H1 (cell line): Measurements from ENCODE around the gene P2RX2. TPM values are rescaled to one million over a fixed set of nuclear protein-coding genes. Genes with fewer than 3 reads are reported as not detected.

Experiments
- CTCF ChIA-PET: fragments of 300-600 bp; sonication (Branson Sonifier 250); formaldehyde crosslinking; loops from one replicate; lab custom pipeline; 2021; ENCODE audit not compliant: partially characterized antibody; lab: Charles Lee
- POLR2A ChIA-PET: fragments of 300-600 bp; sonication (Branson Sonifier 250); formaldehyde crosslinking; loops from one replicate; lab custom pipeline; 2021; ENCODE audit warnings: inconsistent platforms; ENCODE audit not compliant: partially characterized antibody; lab: Charles Lee
- DNase-seq, 2 experiments: peaks; one replicate each; pipeline versions ENCODE4 v3.0.0 to v3.0.0-alpha.2; 2010 to 2022; ENCODE audit warnings: low spot score in 2 of 2, low read depth in 1 of 2, mixed read lengths in 1 of 2
- FAIRE-seq: peaks from 2 replicates; lab custom pipeline; 2011; peaks lifted over from hg19 to GRCh38; lab: Jason Lieb, UNC
- H2AFZ ChIP-seq: 2 replicates; pipeline ENCODE4 v1.8.1; 2012; ENCODE audit warnings: low read length, inconsistent platforms
- H2AK5ac ChIP-seq: 2 replicates; pipeline ENCODE4 v1.6.1; 2013; ENCODE audit warnings: low read depth, low read length
- H2BK120ac ChIP-seq: replicated peaks from 2 replicates; pipeline ENCODE3; 2013; ENCODE audit warnings: low read depth, low read length, inconsistent platforms
- H2BK12ac ChIP-seq: 2 replicates; pipeline ENCODE4 v1.6.1; 2013; ENCODE audit warnings: low read depth, low read length
- H2BK15ac ChIP-seq: 2 replicates; pipeline ENCODE4 v1.6.1; 2013; ENCODE audit warnings: low read length
- H2BK20ac ChIP-seq: 2 replicates; pipeline ENCODE4 v1.6.1; 2013; ENCODE audit warnings: low read length
- H2BK5ac ChIP-seq: 2 replicates; pipeline ENCODE4 v1.6.1; 2013; ENCODE audit warnings: low read depth, low read length
- H3K14ac ChIP-seq: 2 replicates; pipeline ENCODE4 v1.6.1; 2013; ENCODE audit warnings: inconsistent platforms; ENCODE audit not compliant: insufficient read length
- H3K18ac ChIP-seq: 2 replicates; pipeline ENCODE4 v1.6.1; 2013; ENCODE audit warnings: low read length; ENCODE audit errors: extremely low read depth
- H3K23ac ChIP-seq: 2 replicates; pipeline ENCODE4 v1.6.1; 2013; ENCODE audit warnings: inconsistent platforms; ENCODE audit not compliant: insufficient read length
- H3K23me2 ChIP-seq: 2 replicates; pipeline ENCODE4 v1.6.1; 2013; ENCODE audit warnings: low read depth, low read length
- H3K27ac ChIP-seq: 2 replicates; pipeline ENCODE4 v1.6.1; 2011; ENCODE audit warnings: low read depth, low read length, inconsistent platforms
- H3K27me3 ChIP-seq, 4 experiments: replicated peaks in 1 of 4; 1 replicate in 1 of 4; 2 replicates in 3 of 4; pipeline versions ENCODE4 v1.6.1 to v1.8.1; 2011 to 2013; ENCODE audit warnings: low read length in 3 of 4, mild to moderate bottlenecking in 3 of 4, inconsistent platforms in 2 of 4, mixed read lengths in 2 of 4, moderate library complexity in 1 of 4; ENCODE audit not compliant: control insufficient read depth in 3 of 4, insufficient read depth in 3 of 4; ENCODE audit errors: extremely low read depth in 1 of 4
- H3K36me3 ChIP-seq, 4 experiments: 2 replicates each; pipeline versions ENCODE4 v1.6.1 to v1.8.1; 2011 to 2013; ENCODE audit warnings: mild to moderate bottlenecking in 4 of 4, low read length in 3 of 4, moderate library complexity in 2 of 4, control low read depth in 1 of 4, inconsistent platforms in 1 of 4; ENCODE audit not compliant: insufficient read depth in 4 of 4, control insufficient read depth in 2 of 4
- H3K4ac ChIP-seq: replicated peaks from 2 replicates; pipeline ENCODE3; 2013; ENCODE audit warnings: low read length, low read depth, mixed read lengths, inconsistent platforms; ENCODE audit not compliant: insufficient read length
- H3K4me1 ChIP-seq, 4 experiments: replicated peaks in 1 of 4; 1 replicate in 1 of 4; 2 replicates in 3 of 4; pipeline versions ENCODE4 v1.6.1 to v1.8.1; 2011 to 2013; ENCODE audit warnings: low read length in 3 of 4, inconsistent platforms in 2 of 4, mixed read lengths in 1 of 4; ENCODE audit not compliant: insufficient read depth in 4 of 4, control insufficient read depth in 3 of 4
- H3K4me2 ChIP-seq, 2 experiments: 2 replicates each; pipeline versions ENCODE4 v1.6.1 to v1.8.1; 2011 to 2013; ENCODE audit warnings: low read depth in 2 of 2, low read length in 2 of 2, control low read depth in 1 of 2, inconsistent platforms in 1 of 2, mild to moderate bottlenecking in 1 of 2; ENCODE audit not compliant: insufficient read depth in 1 of 2
- H3K4me3 ChIP-seq, 4 experiments: fragments of 200-600, 300-600 bp in 1 of 4; sonication (generic), shearing (Covaris generic), sonication (Bioruptor Twin) in 1 of 4; 2 replicates each; pipeline versions ENCODE4 v1.5.1 to v1.8.1; 2011 to 2016; ENCODE audit warnings: low read length in 4 of 4, low read depth in 3 of 4, control low read depth in 2 of 4, inconsistent platforms in 2 of 4, mild to moderate bottlenecking in 2 of 4, mixed read lengths in 1 of 4, moderate library complexity in 1 of 4; ENCODE audit not compliant: insufficient read depth in 2 of 4; ENCODE audit errors: extremely low read depth in 1 of 4
- H3K56ac ChIP-seq: replicated peaks from 2 replicates; pipeline ENCODE3; 2013; ENCODE audit warnings: low read depth, mild to moderate bottlenecking, mixed read lengths, low read length, inconsistent platforms; ENCODE audit not compliant: insufficient read length
- H3K79me1 ChIP-seq: 2 replicates; pipeline ENCODE4 v1.6.1; 2013; ENCODE audit warnings: low read depth, low read length, control low read depth
- H3K79me2 ChIP-seq, 2 experiments: 2 replicates each; pipeline versions ENCODE4 v1.6.1 to v1.8.1; 2012 to 2013; ENCODE audit warnings: low read length in 2 of 2, mild to moderate bottlenecking in 2 of 2, inconsistent platforms in 1 of 2; ENCODE audit not compliant: insufficient read depth in 2 of 2, control insufficient read depth in 1 of 2
- H3K9ac ChIP-seq, 4 experiments: replicated peaks in 1 of 4; 1 replicate in 1 of 4; 2 replicates in 3 of 4; pipeline versions ENCODE4 v1.6.1 to v1.8.1; 2011 to 2013; ENCODE audit warnings: low read depth in 3 of 4, low read length in 3 of 4, control low read depth in 2 of 4, mild to moderate bottlenecking in 2 of 4, moderate library complexity in 2 of 4, inconsistent platforms in 1 of 4; ENCODE audit errors: extremely low read depth in 1 of 4
- H3K9me3 ChIP-seq, 2 experiments: 2 replicates each; pipeline versions ENCODE4 v1.6.1 to v1.8.1; 2012 to 2013; ENCODE audit warnings: mild to moderate bottlenecking in 2 of 2, moderate library complexity in 2 of 2, control low read depth in 1 of 2, inconsistent platforms in 1 of 2, low read depth in 1 of 2, low read length in 1 of 2, mixed read lengths in 1 of 2; ENCODE audit not compliant: insufficient read depth in 2 of 2
- H4K20me1 ChIP-seq, 2 experiments: replicated peaks in 1 of 2; 2 replicates each; pipeline versions ENCODE3 to v1.8.1; 2011 to 2013; ENCODE audit warnings: inconsistent platforms in 2 of 2, low read length in 2 of 2, mild to moderate bottlenecking in 1 of 2; ENCODE audit not compliant: insufficient read depth in 2 of 2, control insufficient read depth in 1 of 2
- H4K5ac ChIP-seq: 2 replicates; pipeline ENCODE4 v1.6.1; 2013; ENCODE audit warnings: low read length, low read depth, mixed read lengths, inconsistent platforms; ENCODE audit not compliant: insufficient read length
- H4K8ac ChIP-seq: 2 replicates; pipeline ENCODE4 v1.8.0; 2013; ENCODE audit warnings: mild to moderate bottlenecking, moderate library complexity, low read length, inconsistent platforms; ENCODE audit not compliant: insufficient read depth; ENCODE audit errors: extremely low read depth
- H4K91ac ChIP-seq: replicated peaks from 2 replicates; pipeline ENCODE3; 2013; ENCODE audit warnings: low read length, mixed read lengths, inconsistent platforms; ENCODE audit not compliant: insufficient read length
- BACH1 ChIP-seq: IDR thresholded peaks from 2 replicates; pipeline ENCODE4 v1.6.1; 2012; ENCODE audit warnings: low read length, improper control_type of control experiment
- CREB1 ChIP-seq: IDR thresholded peaks from 2 replicates; pipeline ENCODE4 v1.6.1; 2012; ENCODE audit warnings: inconsistent platforms
- CTBP2 ChIP-seq: IDR thresholded peaks from 2 replicates; pipeline ENCODE4 v1.7.0; 2011; ENCODE audit warnings: borderline replicate concordance, mild to moderate bottlenecking, moderate library complexity, mixed read lengths, low read length; ENCODE audit not compliant: insufficient read depth, insufficient read length
- HDAC6 ChIP-seq: IDR thresholded peaks from one replicate; pipeline ENCODE4 v1.7.1; 2012; ENCODE audit warnings: low read depth, mild to moderate bottlenecking, inconsistent platforms, low read length, moderate library complexity
- KDM4A ChIP-seq: IDR thresholded peaks from one replicate; pipeline ENCODE4 v1.7.1; 2012; ENCODE audit warnings: low read depth, mild to moderate bottlenecking, moderate library complexity, low read length, inconsistent platforms; ENCODE audit not compliant: severe bottlenecking
- SIN3A ChIP-seq, 2 experiments: IDR thresholded peaks in 1 of 2; conservative IDR thresholded peaks in 1 of 2; 2 replicates each; pipeline ENCODE4 v1.6.1; 2011 to 2012; ENCODE audit warnings: low read length in 2 of 2, improper control_type of control experiment in 1 of 2, low read depth in 1 of 2, mild to moderate bottlenecking in 1 of 2
- SRF ChIP-seq: IDR thresholded peaks from 2 replicates; pipeline ENCODE4 v1.6.1; 2011; ENCODE audit warnings: mild to moderate bottlenecking, low read depth, low read length, moderate library complexity
- TAF7 ChIP-seq: optimal IDR thresholded peaks from 2 replicates; pipeline ENCODE3; 2011; ENCODE audit warnings: low read depth, mild to moderate bottlenecking, inconsistent platforms, low read length, moderate library complexity, borderline replicate concordance
- TCF12 ChIP-seq: IDR thresholded peaks from 2 replicates; pipeline ENCODE4 v1.6.1; 2011; ENCODE audit warnings: low read depth, mild to moderate bottlenecking, low read length
- ZNF274 ChIP-seq: IDR thresholded peaks from 2 replicates; pipeline ENCODE4 v1.7.0; 2012; ENCODE audit warnings: low read length, borderline replicate concordance; ENCODE audit errors: extremely low read depth
- WGBS, 2 experiments: shearing (Covaris generic) in 1 of 2; methylation state at CpG; one replicate each; pipeline versions ENCODE4 v1.1.6 to v1.1.7; 2013 to 2015; ENCODE audit warnings: low lambda C conversion rate in 2 of 2, mixed read lengths in 2 of 2, inconsistent platforms in 1 of 2, low coverage in 1 of 2, missing lambda C conversion rate in 1 of 2; ENCODE audit not compliant: insufficient replicate concordance in 2 of 2, insufficient coverage in 1 of 2, insufficient read length in 1 of 2; ENCODE audit errors: extremely low coverage in 1 of 2, missing lambda C conversion rate in 1 of 2; 5-methylcytosine and 5-hydroxymethylcytosine counted together
- polyA plus RNA-seq, 7 experiments: library from polyadenylated mRNA; depleted of rRNA in 3 of 7; stranded (reverse) in 5 of 7; unstranded in 2 of 7; fragments of >200 nt in 5 of 7; fragments of 200-250 nt in 2 of 7; gene quantifications; 1 replicate in 5 of 7; 2 replicates in 1 of 7; 4 replicates in 1 of 7; pipeline versions ENCODE4 v1.2.1 to v1.2.3, GENCODE V29; 2011 to 2013; ENCODE audit warnings: missing spikeins in 2 of 7, mixed read lengths in 2 of 7
- total RNA-seq: library from RNA; stranded (reverse); fragmentation: NEBNext Ultra II Directional; extraction: Animal tissue kit (Norgen Biotek cat#: 25700); gene quantifications from 2 replicates; pipeline ENCODE4 v1.2.1, GENCODE V29; 2021
- TF ChIP-seq, protein P1 (sequence below): IDR thresholded peaks from 2 replicates; pipeline ENCODE4 v1.6.1; 2011; ENCODE audit warnings: low read depth, mild to moderate bottlenecking, low read length; ENCODE audit not compliant: insufficient read depth

Gene P2RX2
- total and polyA plus RNA-seq, 2 of the 8 experiments (the other 6 are each of a cell fraction or from before 2014, with no cell fraction given): 0.84 to 2.2 TPM

DNA sequence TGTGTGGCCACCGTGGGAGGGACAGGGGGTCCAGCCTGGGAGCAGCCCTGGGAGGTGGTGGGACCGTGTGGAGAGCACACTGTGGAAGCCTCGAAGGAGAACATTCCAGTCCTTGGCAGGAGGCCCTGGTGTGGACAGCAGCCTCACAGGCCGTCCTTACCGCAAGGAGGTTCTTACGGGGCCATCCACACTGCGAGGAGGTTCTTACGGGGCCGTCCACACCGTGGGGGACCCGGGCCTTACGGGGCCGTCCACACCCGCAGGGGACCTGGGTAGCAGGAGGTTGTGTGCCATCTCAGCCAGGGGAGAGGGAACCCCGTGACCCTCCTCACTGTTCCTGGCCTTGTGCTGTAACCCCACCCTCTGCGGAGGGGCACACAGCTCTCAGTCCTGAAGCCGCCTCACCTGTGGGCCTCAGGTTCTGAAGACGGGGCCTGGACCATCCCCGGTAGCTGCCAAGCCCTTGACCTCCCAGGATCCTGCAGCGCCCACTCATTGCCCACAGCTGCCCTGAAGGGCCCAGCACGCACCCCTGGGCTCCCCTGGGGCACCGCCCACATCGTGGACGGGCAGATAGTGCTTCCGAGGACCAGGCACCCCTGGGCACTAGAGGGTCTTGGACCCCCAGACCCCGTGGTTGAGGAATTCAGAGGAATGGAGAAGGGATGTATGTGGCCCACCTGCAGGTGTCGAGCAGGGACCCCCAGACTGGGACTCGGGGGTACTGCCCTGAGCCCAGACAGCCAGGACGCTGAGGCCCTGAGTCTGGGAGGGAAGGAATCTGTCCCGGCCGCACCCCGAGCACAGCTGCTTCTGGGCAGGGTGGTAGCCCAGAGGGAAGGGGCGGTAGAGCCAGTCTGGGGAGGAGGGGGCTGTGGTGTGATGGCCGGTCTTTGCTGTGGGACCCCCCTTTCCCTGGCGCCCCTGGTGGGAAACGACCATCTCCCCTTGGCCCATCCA lies 45.5 kb upstream of the P2RX2 start:
- no peak overlapping the region for H3K4ac ChIP-seq
- H2BK5ac ChIP-seq: no peak overlapping the region
- no peak overlapping the region for H4K8ac ChIP-seq
- H2AK5ac ChIP-seq: no peak overlapping the region
- H3K9me3 ChIP-seq: no peaks in the 10 kb centered on the region
- no peak overlapping the region for H3K4me2 ChIP-seq
- no peak overlapping the region for H3K56ac ChIP-seq
- ChIA-PET POLR2A (interaction anchor here (1.1 to 1.7 kb wide), 3 partner anchors 9 to 13 kb away, joined by 3 to 5 read pairs (median 4); no protein-coding TSS in a partner anchor), CTCF (interaction anchor here (0.9 to 1.8 kb wide), 3 partner anchors 12 to 159 kb away, joined by 3 to 5 read pairs (median 3); no protein-coding TSS in a partner anchor)
- no peaks in the 10 kb centered on the region; a peak in 1 of 4 replicates for H3K79me2 ChIP-seq
- H2BK15ac ChIP-seq: no peak overlapping the region
- H3K27ac ChIP-seq: no peak overlapping the region
- no peak overlapping the region for H3K9ac ChIP-seq
- no peak overlapping the region for H3K4me3 ChIP-seq
- no peak overlapping the region for H2BK12ac ChIP-seq
- WGBS, 2 experiments: 92% methylated on average over 35 of the region's 36 CpGs; no CpG with 5 or more reads in 1 of the 2 experiments
- H3K18ac ChIP-seq: no peak overlapping the region
- H3K23ac ChIP-seq: no peak overlapping the region
- FAIRE-seq (no peak), DNase-seq (no peak)
- H2AFZ ChIP-seq: no peak overlapping the region
- no peaks in the 10 kb centered on the region; a peak in 2 of 7 replicates for H3K27me3 ChIP-seq
- H3K4me1 ChIP-seq: no peaks in the 10 kb centered on the region
- no peak overlapping the region for H2BK120ac ChIP-seq
- H3K14ac ChIP-seq: no peak overlapping the region
- peaks cover 14 to 34% of the 10 kb centered on the region in 2 experiments for H4K20me1 ChIP-seq
- no peak overlapping the region for H4K91ac ChIP-seq
- peaks cover 2 to 73% (median 22%) of the 10 kb centered on the region in 4 experiments; a peak in 6 of 8 replicates for H3K36me3 ChIP-seq
- H3K23me2 ChIP-seq: no peaks in the 10 kb centered on the region
- no peak overlapping the region for H2BK20ac ChIP-seq
- no peak overlapping the region for H4K5ac ChIP-seq
- H3K79me1 ChIP-seq: peaks cover 4% of the 10 kb centered on the region; the same call in 1 of the 2 replicates
- TF ChIP-seq TCF12 (no peak), BACH1 (no peak), KDM4A (no peak), SIN3A (conservative IDR thresholded peaks at IDR 0.05 in 1 of 2, IDR thresholded peaks at IDR 0.05 in 1 of 2; ENCODE audit: low read depth in 1 of 2, low read length in 2 of 2) (no peak), TAF7 (no peak), CREB1 (no peak), CTBP2 (no peak), SRF (no peak), HDAC6 (no peak), ZNF274 (no peak)
- TF ChIP-seq, protein P1, sequence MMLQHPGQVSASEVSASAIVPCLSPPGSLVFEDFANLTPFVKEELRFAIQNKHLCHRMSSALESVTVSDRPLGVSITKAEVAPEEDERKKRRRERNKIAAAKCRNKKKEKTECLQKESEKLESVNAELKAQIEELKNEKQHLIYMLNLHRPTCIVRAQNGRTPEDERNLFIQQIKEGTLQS: no peak
